Stomach (tissue), 9 donors: Measurements from ENCODE around the gene RASA3. TPM values are rescaled to one million over a fixed set of nuclear protein-coding genes. Genes with fewer than 3 reads are reported as not detected.

ENCODE experiments used
- DNase-seq, 2 donors: peaks; one replicate each; pipeline versions ENCODE4 v3.0.0 to v3.0.0-alpha.2; 2013 to 2019
- H3K27ac ChIP-seq, 5 donors: fragments of 200-600 bp in 4 of 5; sonication (generic) in 4 of 5; one replicate each; pipeline ENCODE4 v1.5.1; 2013 to 2019; ENCODE audit warnings: mild to moderate bottlenecking in 1 of 5, moderate library complexity in 1 of 5
- H3K27me3 ChIP-seq, 3 donors: fragments of 200-600 bp; sonication (generic); one replicate each; pipeline ENCODE4 v1.5.1; 2017 to 2019; ENCODE audit warnings: mixed run types in 1 of 3
- H3K36me3 ChIP-seq, 4 donors: fragments of 200-600 bp; sonication (generic); 1 replicate in 3 of 4; 2 replicates in 1 of 4; pipeline ENCODE4 v1.5.1; 2016 to 2019
- H3K4me1 ChIP-seq, 4 donors: fragments of 200-600 bp; sonication (generic); one replicate each; pipeline ENCODE4 v1.5.1; 2016 to 2019
- H3K4me3 ChIP-seq, 4 donors: fragments of 200-600 bp; sonication (generic) in 3 of 4; one replicate each; pipeline ENCODE4 v1.5.1; 2016 to 2019; ENCODE audit warnings: mild to moderate bottlenecking in 1 of 4
- H3K9me3 ChIP-seq, 4 donors: fragments of 200-600 bp; sonication (generic); one replicate each; pipeline ENCODE4 v1.5.1; 2016 to 2019
- EP300 ChIP-seq: sonication (generic); formaldehyde crosslinking; IDR thresholded peaks from one replicate; pipeline ENCODE4 v1.6.1; 2017; ENCODE audit warnings: antibody characterized with exemption
- POLR2A ChIP-seq, 4 donors: fragments of 450-650 bp; IDR thresholded peaks; one replicate each; pipeline ENCODE4 v1.6.1; 2016; ENCODE audit warnings: antibody characterized with exemption in 4 of 4, control low read depth in 2 of 4, mild to moderate bottlenecking in 1 of 4, moderate library complexity in 1 of 4
- POLR2AphosphoS5 ChIP-seq, 3 donors: sonication (generic); formaldehyde crosslinking; IDR thresholded peaks; one replicate each; pipeline ENCODE4 v1.6.1; 2016; ENCODE audit warnings: antibody characterized with exemption in 3 of 3
- WGBS, 5 donors: extraction: QIAGEN DNeasy Blood & Tissue Kit in 3 of 5; methylation state at CpG; one replicate each; pipeline versions ENCODE4 v1.1.5 to v1.1.7; 2013 to 2018; 5-methylcytosine and 5-hydroxymethylcytosine counted together
- intact Hi-C: fragments of 100-400 bp; cut with DNase I; formaldehyde crosslinking; loops from one replicate; pipeline ENCODE4 v1.15.1; 2023; ENCODE audit warnings: low total_unique reads
- polyA plus RNA-seq, 3 donors: library from polyadenylated mRNA; stranded (reverse); fragments of 200-250 nt; gene quantifications; one replicate each; pipeline ENCODE4 v1.2.3, GENCODE V29; 2013
- total RNA-seq, 5 donors: library from RNA; depleted of rRNA; stranded (reverse); fragments of >200 nt; gene quantifications; one replicate each; pipeline versions ENCODE4 v1.1.0 to v1.2.3, GENCODE V29; 2014 to 2016
- TF ChIP-seq, protein P1 (sequence below), 7 experiments: fragments of 450-650 bp in 4 of 7; fragments of 200-600 bp in 3 of 7; sonication (generic) in 3 of 7; IDR thresholded peaks; one replicate each; pipeline ENCODE4 v1.5.1; 2016 to 2019; ENCODE audit warnings: antibody characterized with exemption in 7 of 7, control low read depth in 2 of 7, mild to moderate bottlenecking in 1 of 7
- donor health status: healthy with polysubstance abuse.
- donor health status: Bipolar disorder and iron deficiency.
- donor health status: healthy.

The RASA3 gene
- total and polyA plus RNA-seq, 8 donors, result 3.7 to 22.3 (median 7.9) TPM

- H3K4me3 ChIP-seq, result no peak overlapping the region
- intact Hi-C loops, result no loop called here
- DNase-seq, result peak; percentile 51 to 76
- H3K4me1 ChIP-seq, result peaks cover 0 to 14% (median 8%) of the 10 kb centered on the region in 4 donors
- TF ChIP-seq EP300 (no peak), POLR2AphosphoS5 (IDR thresholded peaks at IDR 0.05) (no peak), POLR2A (IDR thresholded peaks at IDR 0.05) (no peak)
- TF ChIP-seq, protein P1, sequence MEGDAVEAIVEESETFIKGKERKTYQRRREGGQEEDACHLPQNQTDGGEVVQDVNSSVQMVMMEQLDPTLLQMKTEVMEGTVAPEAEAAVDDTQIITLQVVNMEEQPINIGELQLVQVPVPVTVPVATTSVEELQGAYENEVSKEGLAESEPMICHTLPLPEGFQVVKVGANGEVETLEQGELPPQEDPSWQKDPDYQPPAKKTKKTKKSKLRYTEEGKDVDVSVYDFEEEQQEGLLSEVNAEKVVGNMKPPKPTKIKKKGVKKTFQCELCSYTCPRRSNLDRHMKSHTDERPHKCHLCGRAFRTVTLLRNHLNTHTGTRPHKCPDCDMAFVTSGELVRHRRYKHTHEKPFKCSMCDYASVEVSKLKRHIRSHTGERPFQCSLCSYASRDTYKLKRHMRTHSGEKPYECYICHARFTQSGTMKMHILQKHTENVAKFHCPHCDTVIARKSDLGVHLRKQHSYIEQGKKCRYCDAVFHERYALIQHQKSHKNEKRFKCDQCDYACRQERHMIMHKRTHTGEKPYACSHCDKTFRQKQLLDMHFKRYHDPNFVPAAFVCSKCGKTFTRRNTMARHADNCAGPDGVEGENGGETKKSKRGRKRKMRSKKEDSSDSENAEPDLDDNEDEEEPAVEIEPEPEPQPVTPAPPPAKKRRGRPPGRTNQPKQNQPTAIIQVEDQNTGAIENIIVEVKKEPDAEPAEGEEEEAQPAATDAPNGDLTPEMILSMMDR (IDR thresholded peaks at IDR 0.05), result no peak
- H3K9me3 ChIP-seq, result no peaks in the 10 kb centered on the region
- H3K36me3 ChIP-seq, result no peaks in the 10 kb centered on the region
- no peaks in the 10 kb centered on the region for H3K27me3 ChIP-seq
- WGBS, 5 donors, result 57 to 79% (median 68%) methylated on average over 8 of the region's 8 CpGs
- H3K27ac ChIP-seq, result peak overlapping the region in 1 of 5 donors; percentile 16
These were observed 16.1 kb upstream of the RASA3 start for GRCh38 chr13:114148521-114148855.

DNA sequence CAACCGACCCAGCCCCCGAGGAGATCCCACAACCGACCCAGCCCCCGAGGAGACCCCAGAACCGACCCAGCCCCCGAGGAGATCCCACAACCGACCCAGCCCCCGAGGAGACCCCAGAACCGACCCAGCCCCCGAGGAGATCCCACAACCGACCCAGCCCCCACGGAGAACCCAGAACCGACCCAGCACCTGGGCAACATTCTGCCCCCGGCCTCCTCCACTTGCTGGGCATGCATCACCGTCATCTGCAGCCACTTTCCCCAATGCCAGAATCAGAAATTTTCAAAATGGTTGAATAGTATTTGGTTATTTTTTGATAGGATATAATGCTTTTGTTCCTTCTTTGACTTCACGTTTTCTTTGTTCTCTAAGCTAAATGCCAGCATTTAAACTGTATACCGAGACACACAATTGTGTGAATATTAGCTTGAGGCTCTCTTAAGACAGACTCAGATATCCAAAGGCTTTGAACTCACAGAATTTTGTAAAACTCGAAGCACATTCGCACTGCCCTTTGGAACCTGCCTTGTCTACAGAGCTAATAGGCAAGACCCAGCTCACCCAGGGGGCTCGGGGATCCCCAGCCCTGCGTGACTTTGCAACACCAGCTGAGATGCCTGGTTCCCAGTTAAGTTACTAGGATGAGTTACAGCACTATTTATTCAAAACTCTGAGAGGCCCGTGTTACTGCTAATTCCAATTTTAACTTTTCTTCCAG is 15.5 kb upstream of the RASA3 start:
- Histone ChIP-seq H3K27ac (peak overlapping the region in 1 of 5 donors; percentile 16), H3K9me3 (no peaks in the 10 kb centered on the region), H3K27me3 (no peaks in the 10 kb centered on the region), H3K4me3 (no peak overlapping the region), H3K4me1 (peaks cover 0 to 18% (median 13%) of the 10 kb centered on the region in 4 donors), H3K36me3 (no peaks in the 10 kb centered on the region)
- 69 to 86% (median 85%) methylated on average over 11 to 22 of the region's 22 CpGs for WGBS, 5 donors
- intact Hi-C loops, result no loop called here
- DNase-seq, result no peak
- TF ChIP-seq EP300, result no peak
- TF ChIP-seq, protein P1 (IDR thresholded peaks at IDR 0.05), result no peak
- TF ChIP-seq POLR2A (IDR thresholded peaks at IDR 0.05), result no peak
- TF ChIP-seq POLR2AphosphoS5 (IDR thresholded peaks at IDR 0.05), result no peak

DNA sequence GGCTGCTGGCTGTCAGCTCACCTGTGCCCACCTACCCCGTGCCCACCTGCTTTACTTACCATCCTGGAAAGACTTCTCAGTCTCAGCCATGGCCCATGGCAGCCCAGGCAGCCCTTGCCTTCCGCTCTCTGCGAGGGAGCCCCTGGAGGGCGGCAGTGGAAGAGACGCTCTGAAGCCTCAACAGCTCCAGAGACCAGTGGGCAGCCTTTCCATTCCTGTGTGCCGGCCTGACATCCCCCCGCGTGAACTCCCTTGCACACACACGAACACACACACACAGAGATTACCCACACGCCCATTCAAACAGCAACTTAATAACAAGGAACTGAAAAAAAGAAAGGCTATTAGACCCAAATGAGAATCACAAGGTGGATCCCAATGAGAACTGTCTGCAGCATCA is 14.2 kb upstream of the RASA3 start:
- DNase-seq, result no peak
- H3K27me3 ChIP-seq, result no peaks in the 10 kb centered on the region
- no peak overlapping the region for H3K4me3 ChIP-seq

DNA sequence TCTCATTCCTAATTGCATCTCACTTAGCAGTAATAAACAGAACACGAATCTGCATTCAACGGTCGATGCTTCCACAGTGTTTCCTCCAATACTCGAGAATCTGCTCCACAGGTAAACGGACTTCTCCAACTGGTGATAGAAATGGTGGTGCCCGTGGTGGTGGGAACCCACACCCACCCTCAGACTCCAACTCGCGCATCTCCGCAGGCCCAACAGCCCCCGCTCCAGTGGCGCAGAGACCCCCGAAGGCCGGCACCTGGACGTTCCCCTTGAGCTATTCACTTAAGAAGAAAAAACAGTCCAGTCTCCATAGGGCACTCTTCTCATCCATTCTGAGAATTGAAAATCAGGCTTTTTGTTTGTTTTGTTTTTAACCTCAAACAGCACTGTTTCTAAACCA is 13.8 kb upstream of the RASA3 start:
- no peak for TF ChIP-seq EP300
- Histone ChIP-seq H3K4me3 (no peak overlapping the region), H3K27ac (no peak overlapping the region), H3K27me3 (no peaks in the 10 kb centered on the region), H3K36me3 (no peaks in the 10 kb centered on the region), H3K4me1 (peaks cover 4 to 20% (median 17%) of the 10 kb centered on the region in 4 donors), H3K9me3 (no peaks in the 10 kb centered on the region)
- WGBS, 5 donors, result 91 to 94% (median 92%) methylated on average over 14 of the region's 14 CpGs
- no peak for DNase-seq
- intact Hi-C loops, result no loop called here

More for the DNA sequence above, 14.2 kb upstream of the RASA3 start:
- no peaks in the 10 kb centered on the region for H3K36me3 ChIP-seq
- TF ChIP-seq POLR2AphosphoS5 (IDR thresholded peaks at IDR 0.05) (no peak), POLR2A (IDR thresholded peaks at IDR 0.05) (no peak), EP300 (no peak)
- TF ChIP-seq, protein P1 (IDR thresholded peaks at IDR 0.05), result no peak
- WGBS, 5 donors, result 58 to 84% (median 68%) methylated on average over 9 to 10 of the region's 10 CpGs
- H3K9me3 ChIP-seq, result no peaks in the 10 kb centered on the region
- no peak overlapping the region for H3K27ac ChIP-seq
- intact Hi-C loops, result no loop called here
- peaks cover 4 to 25% (median 19%) of the 10 kb centered on the region in 4 donors for H3K4me1 ChIP-seq

DNA sequence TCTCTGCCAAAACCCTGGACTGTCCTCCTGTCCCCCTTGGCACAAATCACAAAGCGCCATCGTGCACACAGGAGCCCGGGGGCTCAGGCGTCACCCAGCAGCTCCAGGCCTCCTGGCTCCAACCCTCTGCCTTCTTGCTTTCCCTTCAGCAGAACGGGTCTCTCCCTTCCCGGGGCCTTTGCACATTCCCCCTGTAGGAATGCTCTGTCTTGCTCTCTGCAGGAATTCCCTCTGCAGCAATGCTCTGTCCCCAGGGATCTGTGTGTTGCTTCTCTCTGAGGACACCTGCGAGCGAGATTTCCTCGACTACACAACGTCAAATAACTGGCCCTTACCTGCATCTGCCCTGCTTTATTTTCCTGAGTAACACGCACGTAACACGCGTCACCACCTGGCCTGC is 13.3 kb upstream of the RASA3 start:
- no peak for DNase-seq

More for the DNA sequence above, 13.3 kb upstream of the RASA3 start:
- Histone ChIP-seq H3K4me3 (no peak overlapping the region), H3K4me1 (peaks cover 4 to 18% (median 16%) of the 10 kb centered on the region in 4 donors), H3K27ac (no peak overlapping the region), H3K27me3 (no peaks in the 10 kb centered on the region), H3K36me3 (no peaks in the 10 kb centered on the region), H3K9me3 (no peaks in the 10 kb centered on the region)
- WGBS, 5 donors, result 90 to 96% (median 94%) methylated on average over 14 of the region's 14 CpGs
- intact Hi-C loops, result no loop called here
- TF ChIP-seq, protein P1 (IDR thresholded peaks at IDR 0.05), result no peak
- TF ChIP-seq EP300, result no peak
- no peak for TF ChIP-seq POLR2A (IDR thresholded peaks at IDR 0.05)
- TF ChIP-seq POLR2AphosphoS5 (IDR thresholded peaks at IDR 0.05), result no peak
